ENCODE measurements around the gene LTB4R2.

GRCh38 chr14:24342889-24343288 lies 32.9 kb downstream of the LTB4R2 start:
- TF ChIP-seq CTCF (IDR thresholded peaks at IDR 0.05) (no peak), POLR2A (IDR thresholded peaks at IDR 0.05) (no peak)

Data from suprapubic skin (tissue), 3 donors.